GM10266 (cell line): Measurements from ENCODE around the gene CCDC182.
A peak's percentile ranks its signal among the peaks of the same experiment; 100 is the strongest.

Experiments
- DNase-seq: peaks from one replicate; pipeline ENCODE4 v3.0.0; 2012; ENCODE audit errors: extremely low spot score
- TF ChIP-seq, protein P1 (sequence below): IDR thresholded peaks from 2 replicates; pipeline ENCODE4 v1.5.1; 2012; ENCODE audit warnings: mild to moderate bottlenecking, low read depth; ENCODE audit not compliant: control insufficient read depth, insufficient read depth; ENCODE audit errors: missing control alignments

The CCDC182 gene

DNA sequence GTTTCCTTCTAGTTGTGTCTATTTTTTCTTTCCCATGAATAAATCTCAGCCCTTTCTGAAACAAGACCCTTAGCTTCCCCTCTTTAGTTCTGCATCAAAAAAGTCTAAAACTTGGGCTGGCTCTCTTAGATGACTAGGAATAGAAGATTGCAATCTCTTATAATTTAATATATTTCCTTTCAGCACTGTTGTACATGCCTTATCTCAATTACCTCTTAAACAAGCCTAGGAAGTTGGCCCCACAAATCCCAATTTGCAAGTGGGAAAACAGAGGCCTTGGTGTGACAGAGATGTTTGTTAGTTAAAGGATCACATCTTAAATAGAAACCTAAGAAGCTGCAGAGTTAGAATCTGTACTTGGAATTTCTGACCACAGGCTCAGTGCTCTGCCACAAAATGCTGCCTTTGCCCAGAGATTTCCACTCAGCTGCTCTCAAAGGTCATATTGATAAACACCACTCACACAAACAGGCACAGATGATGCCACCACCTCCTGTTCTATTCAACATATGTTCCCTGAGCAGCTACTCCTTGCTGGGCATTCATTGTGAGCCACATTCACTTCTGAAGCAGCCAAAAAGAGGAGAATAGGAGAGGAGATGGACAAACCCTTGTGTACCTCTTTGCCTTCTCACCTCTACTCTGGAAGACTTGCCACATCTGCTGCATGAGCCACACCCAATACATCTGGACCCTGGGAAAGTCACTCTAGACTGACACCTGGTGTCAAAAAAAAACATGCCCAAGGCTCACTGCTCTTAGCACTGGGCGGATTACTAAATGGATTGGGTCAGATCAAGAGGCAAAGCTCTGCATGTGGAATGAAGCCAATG is 5.5 kb downstream of the CCDC182 start:
- TF ChIP-seq, protein P1, sequence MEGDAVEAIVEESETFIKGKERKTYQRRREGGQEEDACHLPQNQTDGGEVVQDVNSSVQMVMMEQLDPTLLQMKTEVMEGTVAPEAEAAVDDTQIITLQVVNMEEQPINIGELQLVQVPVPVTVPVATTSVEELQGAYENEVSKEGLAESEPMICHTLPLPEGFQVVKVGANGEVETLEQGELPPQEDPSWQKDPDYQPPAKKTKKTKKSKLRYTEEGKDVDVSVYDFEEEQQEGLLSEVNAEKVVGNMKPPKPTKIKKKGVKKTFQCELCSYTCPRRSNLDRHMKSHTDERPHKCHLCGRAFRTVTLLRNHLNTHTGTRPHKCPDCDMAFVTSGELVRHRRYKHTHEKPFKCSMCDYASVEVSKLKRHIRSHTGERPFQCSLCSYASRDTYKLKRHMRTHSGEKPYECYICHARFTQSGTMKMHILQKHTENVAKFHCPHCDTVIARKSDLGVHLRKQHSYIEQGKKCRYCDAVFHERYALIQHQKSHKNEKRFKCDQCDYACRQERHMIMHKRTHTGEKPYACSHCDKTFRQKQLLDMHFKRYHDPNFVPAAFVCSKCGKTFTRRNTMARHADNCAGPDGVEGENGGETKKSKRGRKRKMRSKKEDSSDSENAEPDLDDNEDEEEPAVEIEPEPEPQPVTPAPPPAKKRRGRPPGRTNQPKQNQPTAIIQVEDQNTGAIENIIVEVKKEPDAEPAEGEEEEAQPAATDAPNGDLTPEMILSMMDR = peak; percentile 53
- DNase-seq = peak; percentile 32

DNA sequence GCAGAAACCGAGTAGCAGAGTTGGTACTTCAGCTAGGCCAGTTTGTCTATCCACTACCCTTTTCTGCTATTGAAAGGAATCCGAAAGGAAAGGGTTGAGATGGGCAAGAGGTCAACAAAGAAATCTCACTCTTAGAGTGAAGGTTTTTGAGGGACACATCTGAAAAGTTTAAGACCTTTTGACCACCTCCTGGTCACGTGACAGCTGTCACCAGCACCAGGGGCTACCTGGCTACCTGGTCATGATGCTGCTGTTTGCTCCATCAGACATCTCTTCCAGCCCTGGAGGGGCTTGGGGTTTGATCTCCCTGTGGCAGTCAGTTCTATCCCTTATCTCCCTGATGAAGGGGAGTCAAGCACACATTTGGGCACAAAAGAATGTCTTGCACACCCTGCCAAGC is 7.6 kb downstream of the CCDC182 start:
- TF ChIP-seq, protein P1 = no peak
- no peak for DNase-seq

DNA sequence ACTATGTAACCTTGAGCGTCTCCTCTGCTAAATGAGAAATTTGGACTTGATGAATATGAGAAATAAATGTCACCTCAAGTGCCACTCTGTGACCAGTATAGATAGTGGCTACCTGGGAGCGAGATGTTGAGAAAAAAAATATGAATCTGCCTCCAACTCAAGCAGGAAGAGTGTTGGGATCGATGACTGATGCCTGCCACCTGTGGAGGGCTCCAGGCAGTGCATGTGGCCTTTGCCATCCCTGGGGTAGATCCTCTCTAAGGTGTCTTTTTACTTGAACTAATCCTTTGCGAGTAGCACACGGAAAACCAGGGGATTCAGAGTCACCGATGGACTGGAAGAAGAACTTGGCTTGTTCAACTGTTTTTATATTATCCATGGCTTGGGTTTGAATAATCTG is 9.4 kb downstream of the CCDC182 start:
- DNase-seq = peak; percentile 25
- TF ChIP-seq, protein P1 = peak; percentile 33

DNA sequence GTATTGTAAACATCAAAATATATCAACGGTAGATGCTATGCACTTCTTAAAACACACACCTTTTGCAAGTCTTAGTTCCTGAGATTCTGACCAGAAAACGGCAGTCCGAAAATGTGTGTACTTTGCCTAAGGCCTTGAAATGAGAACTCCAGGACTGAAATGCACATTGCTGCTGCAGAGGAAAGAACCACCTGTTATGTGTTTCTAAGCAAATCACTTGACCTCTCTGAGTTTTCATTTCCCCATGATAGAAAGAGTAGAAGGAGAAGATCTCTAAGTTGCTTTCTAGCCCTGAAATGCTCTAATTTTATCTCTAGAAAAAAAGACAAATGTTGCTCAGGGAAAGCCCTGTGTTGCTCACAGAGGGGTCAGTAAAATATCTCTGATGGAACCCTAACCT is 9.9 kb downstream of the CCDC182 start:
- DNase-seq = no peak
- TF ChIP-seq, protein P1 = no peak

DNA sequence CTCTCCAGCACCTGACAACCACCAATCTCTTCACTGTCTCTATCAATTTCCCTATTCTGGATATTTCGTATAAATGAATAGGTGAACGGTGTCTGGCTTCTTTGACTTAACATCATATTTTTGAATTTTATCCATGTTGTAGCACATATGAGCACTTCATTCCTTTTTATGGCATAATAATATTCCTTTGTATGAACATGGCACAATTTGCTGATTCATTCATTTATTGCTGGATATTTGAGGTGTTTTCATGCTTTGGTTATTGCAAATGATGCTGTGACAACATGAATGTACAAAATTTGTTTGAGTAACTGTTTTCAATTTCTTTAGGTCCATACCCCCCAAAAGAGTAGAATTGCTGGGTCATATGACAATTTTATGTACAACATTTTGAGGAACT is 12.0 kb downstream of the CCDC182 start:
- TF ChIP-seq, protein P1 = no peak
- DNase-seq = no peak

DNA sequence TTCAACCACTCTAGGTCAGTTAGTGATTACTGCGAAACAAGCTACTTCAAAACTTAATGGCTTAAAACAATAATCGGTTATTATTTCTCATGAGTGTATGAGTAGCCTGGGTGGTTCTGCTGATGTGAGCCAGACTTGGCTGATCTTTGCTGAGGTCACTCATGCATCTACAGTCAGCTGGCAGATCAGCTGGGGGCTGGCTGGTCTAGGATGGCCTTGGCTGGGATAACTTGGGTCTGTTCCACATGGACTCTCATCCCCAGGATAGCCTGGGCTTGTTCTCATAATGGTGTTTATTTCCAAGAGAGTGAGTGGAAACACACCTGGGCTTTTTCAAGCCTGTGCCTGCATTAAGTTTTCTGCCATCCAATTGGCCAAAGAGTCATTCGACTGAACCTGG is 13.0 kb downstream of the CCDC182 start:
- TF ChIP-seq, protein P1 = no peak
- DNase-seq = no peak

DNA sequence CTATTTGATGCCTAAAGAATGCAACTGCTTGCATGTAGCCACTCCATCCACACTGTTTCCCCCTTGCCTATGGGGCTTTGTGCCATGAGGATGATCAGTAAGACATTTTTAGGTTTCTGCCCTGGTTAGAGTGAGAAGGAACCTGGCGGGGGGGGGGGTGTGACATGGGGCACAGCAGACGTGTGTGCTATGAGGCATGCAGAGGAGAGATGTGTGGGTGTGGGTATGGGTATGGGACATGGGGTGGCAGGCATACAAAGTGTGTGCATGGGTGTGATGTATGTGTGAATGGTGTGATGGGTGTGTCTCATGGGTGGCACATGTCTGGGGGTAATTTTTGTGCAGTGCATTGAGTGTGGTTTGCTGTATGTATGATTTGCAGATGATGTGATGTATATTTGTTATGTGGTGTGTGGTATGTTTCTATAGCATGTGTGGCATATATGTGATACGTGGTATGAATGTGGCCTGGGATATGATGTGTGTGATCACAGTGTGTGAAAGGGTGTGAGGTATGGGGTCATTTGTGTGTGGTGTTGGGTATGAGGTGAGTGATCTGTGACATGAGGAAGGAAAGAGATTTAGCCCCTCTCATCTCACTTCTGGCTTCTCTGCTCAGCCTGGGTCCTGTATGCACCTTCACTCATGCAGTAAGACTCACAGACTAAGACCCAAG is 14.9 kb downstream of the CCDC182 start:
- DNase-seq = no peak

More for the DNA sequence above, 14.9 kb downstream of the CCDC182 start:
- TF ChIP-seq, protein P1 = no peak
